Retinal pigment epithelial cell (primary cell): ENCODE results near the gene POLN.
"Not testable (repeated sequence)": the region's sequence is repeated elsewhere in the genome, so short reads cannot be mapped to it uniquely, and the experiment has no call there.

Source experiments
- DNase-seq: peaks from one replicate; pipeline ENCODE4 v3.0.0-alpha.2; 2010; ENCODE audit warnings: low read depth
- H3K4me3 ChIP-seq: 2 replicates; pipeline ENCODE4 v1.5.1; 2011; ENCODE audit warnings: mild to moderate bottlenecking, low read length, control low read depth, moderate library complexity
- CTCF ChIP-seq: conservative IDR thresholded peaks from 2 replicates; pipeline ENCODE4 v1.5.1; 2011; ENCODE audit warnings: low read depth, low read length, control low read depth, inconsistent platforms

The POLN gene

GRCh38 chr4:2281575-2282343, 39.8 kb upstream of the POLN start:
- no peak for DNase-seq
- H3K4me3 ChIP-seq: no peak overlapping the region
- peak; percentile 37 for TF ChIP-seq CTCF

- H3K4me3 ChIP-seq: no peak overlapping the region
- TF ChIP-seq CTCF: peak; percentile 26
- no peak for DNase-seq
These were observed 38.8 kb upstream of the POLN start for GRCh38 chr4:2280531-2281300.

GRCh38 chr4:2277956-2278355, 36.0 kb upstream of the POLN start:
- no peak for TF ChIP-seq CTCF
- H3K4me3 ChIP-seq: no peak overlapping the region
- no peak for DNase-seq

- TF ChIP-seq CTCF: no peak
- no peak for DNase-seq
- H3K4me3 ChIP-seq: no peak overlapping the region
These were observed 34.8 kb upstream of the POLN start for GRCh38 chr4:2276581-2277325.

GRCh38 chr4:2275546-2276251, 33.8 kb upstream of the POLN start:
- DNase-seq: no peak
- H3K4me3 ChIP-seq: no peak overlapping the region
- TF ChIP-seq CTCF: no peak

GRCh38 chr4:2275044-2275397, 33.1 kb upstream of the POLN start:
- DNase-seq, H3K4me3 ChIP-seq: not testable (repeated sequence)
